ENCODE data around the gene HTR2B.

Gene HTR2B

DNA sequence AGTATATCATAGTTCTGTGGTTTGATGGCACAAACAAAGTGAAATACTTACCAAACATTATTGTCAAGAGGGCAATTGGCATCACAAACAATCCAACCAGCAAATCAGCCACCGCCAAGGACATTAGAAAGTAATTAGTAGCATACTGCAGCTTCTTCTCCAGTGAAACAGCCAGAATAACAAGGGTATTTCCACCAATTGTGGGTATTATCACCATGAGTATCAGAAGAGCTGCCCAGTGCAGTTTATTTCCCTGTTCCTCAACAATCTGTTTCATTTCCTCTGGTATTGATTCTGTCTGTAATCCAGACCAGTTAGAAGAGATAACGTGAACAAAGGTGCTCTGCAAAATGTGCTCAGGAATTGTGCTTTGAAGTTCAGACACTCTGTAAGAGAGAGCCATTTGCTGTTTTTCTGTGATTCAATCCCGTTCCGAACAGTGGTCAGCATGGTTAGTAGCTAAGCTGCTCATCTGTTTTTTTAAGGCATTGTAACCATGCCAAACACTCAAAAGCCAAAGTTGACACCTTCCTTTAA is 1.4 kb downstream of the HTR2B start:
- no peak for TF ChIP-seq ZFX (IDR thresholded peaks at IDR 0.05)
- TF ChIP-seq, protein P1, sequence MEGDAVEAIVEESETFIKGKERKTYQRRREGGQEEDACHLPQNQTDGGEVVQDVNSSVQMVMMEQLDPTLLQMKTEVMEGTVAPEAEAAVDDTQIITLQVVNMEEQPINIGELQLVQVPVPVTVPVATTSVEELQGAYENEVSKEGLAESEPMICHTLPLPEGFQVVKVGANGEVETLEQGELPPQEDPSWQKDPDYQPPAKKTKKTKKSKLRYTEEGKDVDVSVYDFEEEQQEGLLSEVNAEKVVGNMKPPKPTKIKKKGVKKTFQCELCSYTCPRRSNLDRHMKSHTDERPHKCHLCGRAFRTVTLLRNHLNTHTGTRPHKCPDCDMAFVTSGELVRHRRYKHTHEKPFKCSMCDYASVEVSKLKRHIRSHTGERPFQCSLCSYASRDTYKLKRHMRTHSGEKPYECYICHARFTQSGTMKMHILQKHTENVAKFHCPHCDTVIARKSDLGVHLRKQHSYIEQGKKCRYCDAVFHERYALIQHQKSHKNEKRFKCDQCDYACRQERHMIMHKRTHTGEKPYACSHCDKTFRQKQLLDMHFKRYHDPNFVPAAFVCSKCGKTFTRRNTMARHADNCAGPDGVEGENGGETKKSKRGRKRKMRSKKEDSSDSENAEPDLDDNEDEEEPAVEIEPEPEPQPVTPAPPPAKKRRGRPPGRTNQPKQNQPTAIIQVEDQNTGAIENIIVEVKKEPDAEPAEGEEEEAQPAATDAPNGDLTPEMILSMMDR (conservative IDR thresholded peaks at IDR 0.05) = no peak
- no peak overlapping the region for H3K27ac ChIP-seq

DNA sequence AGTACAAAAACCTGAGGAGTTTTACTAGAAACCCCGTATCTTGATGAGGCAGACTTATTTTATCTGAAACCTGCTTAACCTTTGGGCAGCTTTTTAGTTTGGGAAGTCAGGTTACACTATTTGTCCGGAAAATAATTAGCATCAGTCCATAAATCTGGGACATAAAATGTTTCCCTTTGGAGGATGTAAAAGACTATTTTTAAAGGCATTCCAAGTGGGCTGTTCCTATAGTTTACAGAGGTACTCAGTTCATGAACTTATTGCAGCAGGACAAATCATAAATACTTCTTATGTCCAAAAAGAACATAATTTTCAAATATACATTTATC is 6.3 kb downstream of the HTR2B start:
- TF ChIP-seq, protein P1 (conservative IDR thresholded peaks at IDR 0.05) = no peak
- H3K27ac ChIP-seq = no peak overlapping the region

DNA sequence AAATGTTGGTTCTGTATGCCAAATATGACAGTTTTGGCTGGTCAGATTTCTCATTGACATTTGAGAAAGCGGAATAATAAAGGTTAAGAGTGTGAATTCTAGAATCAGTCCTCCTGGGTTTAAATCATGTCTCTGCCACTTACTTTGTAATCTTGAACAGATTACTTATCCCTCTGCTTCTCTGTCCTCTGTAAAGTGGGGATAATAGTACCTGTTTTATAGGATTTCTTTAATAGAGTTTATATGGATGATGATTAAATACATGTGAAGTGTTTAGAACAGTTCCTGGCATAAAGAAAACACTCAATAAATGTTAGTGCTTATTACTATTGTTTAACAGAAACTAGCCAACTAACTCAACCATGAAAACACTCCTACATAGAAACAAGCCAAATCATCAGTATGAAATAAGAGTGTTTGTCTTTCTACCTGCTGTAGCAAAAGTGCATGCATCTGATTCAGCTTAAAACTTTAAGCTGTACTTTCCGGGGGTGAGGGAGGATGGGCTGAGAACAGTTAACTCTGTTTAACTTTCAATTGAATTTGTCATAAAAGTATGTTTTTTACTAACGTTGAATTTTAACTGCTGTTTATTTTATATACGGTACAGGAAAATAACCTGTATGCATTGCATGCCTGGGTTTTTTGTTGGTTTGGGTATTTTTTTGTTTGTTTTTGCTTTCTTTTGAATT is 6.8 kb downstream of the HTR2B start:
- no peak overlapping the region for H3K27ac ChIP-seq
- TF ChIP-seq, protein P1 (conservative IDR thresholded peaks at IDR 0.05) = no peak
- no peak for TF ChIP-seq ZFX (IDR thresholded peaks at IDR 0.05)

DNA sequence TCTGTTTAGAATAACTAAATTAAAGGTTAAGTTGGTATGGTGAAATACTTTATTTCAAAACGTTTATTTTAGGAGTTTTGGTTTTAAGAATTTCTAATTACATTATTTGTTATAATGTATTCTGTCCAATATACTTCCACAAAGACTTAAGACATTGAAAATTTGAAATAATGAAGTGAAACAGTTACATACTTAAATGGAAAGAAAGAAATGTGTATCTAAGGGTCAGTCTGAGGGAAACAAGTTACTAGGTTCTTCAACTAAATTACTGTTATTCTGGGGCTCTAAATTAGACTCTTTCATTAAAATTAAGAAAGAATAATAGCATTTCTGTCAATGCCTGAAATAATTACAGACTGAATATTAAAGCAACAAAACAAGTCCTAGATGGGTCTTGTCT is 7.7 kb downstream of the HTR2B start:
- TF ChIP-seq, protein P1 (conservative IDR thresholded peaks at IDR 0.05) = no peak
- TF ChIP-seq ZFX (IDR thresholded peaks at IDR 0.05) = no peak
- no peak overlapping the region for H3K27ac ChIP-seq

DNA sequence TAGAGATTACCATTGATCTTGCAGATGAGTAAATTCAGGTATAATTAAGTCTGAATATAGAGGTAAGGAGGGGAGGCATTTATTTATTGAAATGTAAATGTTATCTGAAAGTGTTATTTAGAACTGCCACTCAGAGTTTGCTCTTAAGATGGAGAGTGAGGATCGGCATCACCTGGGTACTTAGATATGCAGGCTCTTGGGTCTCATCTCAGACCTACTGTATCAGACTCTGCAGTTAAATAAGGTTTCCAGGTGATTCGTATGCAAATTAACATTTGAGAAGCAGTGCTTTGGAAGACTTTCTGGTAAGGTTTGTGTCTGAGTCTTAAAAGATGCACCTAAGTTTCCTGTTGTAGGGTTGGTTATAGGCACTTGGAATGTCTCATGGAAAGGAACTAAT is 9.2 kb downstream of the HTR2B start:
- H3K27ac ChIP-seq = no peak overlapping the region
- TF ChIP-seq, protein P1 (conservative IDR thresholded peaks at IDR 0.05) = no peak
- TF ChIP-seq ZFX (IDR thresholded peaks at IDR 0.05) = no peak

DNA sequence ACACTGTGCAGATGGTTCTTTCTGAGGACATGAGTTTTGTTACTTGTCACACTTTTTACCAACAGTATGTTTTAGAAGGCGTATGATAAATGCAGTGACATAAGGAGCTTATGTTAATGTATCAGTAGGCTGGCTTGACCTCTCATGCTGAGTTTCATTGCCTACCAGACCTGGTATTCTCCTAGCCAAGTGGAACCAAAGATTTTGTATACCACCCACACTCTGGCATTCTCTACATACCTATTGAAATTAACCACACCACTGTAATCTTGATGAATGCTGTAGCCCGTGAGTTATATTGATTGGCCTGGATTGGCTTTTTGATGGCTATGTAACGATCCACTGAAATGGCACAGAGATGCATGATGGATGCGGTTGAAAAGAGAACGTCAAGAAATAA is 11.4 kb downstream of the HTR2B start:
- TF ChIP-seq, protein P1 (conservative IDR thresholded peaks at IDR 0.05) = no peak
- TF ChIP-seq ZFX (IDR thresholded peaks at IDR 0.05) = no peak
- H3K27ac ChIP-seq = no peak overlapping the region

DNA sequence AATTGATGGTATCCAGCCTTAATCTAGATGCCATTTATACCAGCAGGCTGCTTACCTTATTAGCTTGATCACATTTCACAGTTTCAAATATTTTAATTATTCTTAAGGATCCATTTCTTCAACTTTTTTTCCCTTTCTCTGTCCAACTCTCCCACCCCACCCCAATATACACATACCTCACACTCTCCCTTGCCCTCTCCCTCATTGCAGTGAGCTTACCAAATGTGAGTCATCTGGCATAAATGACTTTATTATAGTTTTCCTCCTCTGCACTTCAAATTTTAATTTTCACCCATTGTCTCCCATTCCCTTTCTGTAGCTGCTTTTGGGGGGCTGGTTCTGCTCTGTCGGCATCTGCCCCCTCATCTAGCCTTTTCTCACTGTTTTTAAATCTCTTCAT is 12.9 kb downstream of the HTR2B start:
- no peak overlapping the region for H3K27ac ChIP-seq
- TF ChIP-seq, protein P1 (conservative IDR thresholded peaks at IDR 0.05) = no peak
- no peak for TF ChIP-seq ZFX (IDR thresholded peaks at IDR 0.05)
